Right lobe of liver (tissue), 4 donors: ENCODE measurements around the gene SPX.

Experiments used
- CTCF ChIP-seq, 4 donors: fragments of 200-600 bp in 3 of 4; fragments of 450-650 bp in 1 of 4; IDR thresholded peaks; one replicate each; pipeline versions ENCODE4 v1.5.1 to v1.8.0; 2016 to 2022; ENCODE audit warnings: antibody characterized with exemption in 4 of 4, mild to moderate bottlenecking in 2 of 4
- POLR2A ChIP-seq: fragments of 450-650 bp; IDR thresholded peaks from one replicate; pipeline ENCODE4 v1.6.1; 2017; ENCODE audit warnings: antibody characterized with exemption, mild to moderate bottlenecking
- donor health status: DM: no; HTN: no; CAD: no.
- donor health status: DM: no; HTN: no; CAD: no.
- donor health status: DM: no; HTN: yes; CAD: no.

- TF ChIP-seq CTCF (IDR thresholded peaks at IDR 0.05) (no peak), POLR2A (no peak)
Measured at GRCh38 chr12:21476949-21477348, 49.1 kb upstream of the SPX start.
